HCT116 (cell line): ENCODE measurements around the gene TARS1.

Experiments
- CEBPB ChIP-seq: IDR thresholded peaks from 2 replicates; pipeline ENCODE4 v1.6.1; 2012; ENCODE audit warnings: low read depth
- EZH2 ChIP-seq: fragments of 200-600 bp; sonication (generic); IDR thresholded peaks from 2 replicates; pipeline ENCODE4 v1.6.1; 2017; ENCODE audit warnings: antibody characterized with exemption, mixed run types
- POLR2A ChIP-seq: IDR thresholded peaks from 2 replicates; pipeline ENCODE4 v1.7.0; 2011; ENCODE audit warnings: borderline replicate concordance; ENCODE audit not compliant: insufficient read depth, insufficient read length; ENCODE audit errors: extremely low read depth
- POLR2AphosphoS5 ChIP-seq: IDR thresholded peaks from 2 replicates; pipeline ENCODE4 v1.6.1; 2011; ENCODE audit warnings: mild to moderate bottlenecking, low read depth, low read length, moderate library complexity
- RAD21 ChIP-seq: IDR thresholded peaks from 2 replicates; pipeline ENCODE4 v1.6.1; 2012; ENCODE audit warnings: low read depth, mild to moderate bottlenecking
- SP1 ChIP-seq: IDR thresholded peaks from 2 replicates; pipeline ENCODE4 v1.6.1; 2012; ENCODE audit warnings: low read depth
- YY1 ChIP-seq: IDR thresholded peaks from 2 replicates; pipeline ENCODE4 v1.6.1; 2011; ENCODE audit warnings: low read length, low read depth, moderate library complexity, mild to moderate bottlenecking; ENCODE audit not compliant: insufficient replicate concordance; ENCODE audit errors: extremely low read depth
- ZNF274 ChIP-seq: fragments of 200-500 bp; sonication (Bioruptor generic); IDR thresholded peaks from 2 replicates; pipeline ENCODE4 v1.6.1; 2014; ENCODE audit warnings: mild to moderate bottlenecking, low read depth, low read length, inconsistent platforms
- TF ChIP-seq, protein P1 (sequence below): IDR thresholded peaks from 2 replicates; pipeline ENCODE4 v1.6.1; 2012
- TF ChIP-seq, protein P2 (sequence below), 3 experiments: fragments of 200-600 bp in 1 of 3; sonication (generic) in 1 of 3; IDR thresholded peaks in 2 of 3; conservative IDR thresholded peaks in 1 of 3; 2 replicates each; pipeline ENCODE4 v1.5.1; 2012 to 2017; ENCODE audit warnings: low read depth in 2 of 3, low read length in 2 of 3, antibody characterized with exemption in 1 of 3, borderline replicate concordance in 1 of 3, control low read depth in 1 of 3, mild to moderate bottlenecking in 1 of 3, mixed read lengths in 1 of 3, mixed run types in 1 of 3, moderate library complexity in 1 of 3; ENCODE audit not compliant: insufficient read depth in 1 of 3

DNA sequence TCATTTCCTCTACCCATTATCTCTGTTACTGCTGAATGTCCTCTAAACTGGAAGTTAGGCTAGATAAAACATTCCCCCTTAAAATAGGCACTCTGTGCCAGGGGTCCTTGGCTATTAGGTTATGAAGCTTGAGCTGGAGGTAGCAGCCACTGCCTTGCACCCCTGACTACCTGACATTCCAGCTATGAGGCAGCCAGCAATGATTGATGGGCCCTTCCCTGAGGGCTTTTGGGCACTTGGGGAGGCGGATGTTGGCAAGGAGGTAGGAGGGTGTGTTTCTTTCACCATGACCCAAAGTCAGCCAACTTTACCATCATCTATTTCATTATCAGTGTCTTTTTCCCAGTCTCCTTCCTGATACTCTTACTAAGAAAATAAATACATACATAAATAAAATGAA lies 17.1 kb downstream of the TARS1 start:
- TF ChIP-seq YY1 (no peak), POLR2AphosphoS5 (no peak), CEBPB (no peak), RAD21 (no peak), POLR2A (no peak), EZH2 (no peak), ZNF274 (no peak), SP1 (no peak)
- TF ChIP-seq, protein P1, sequence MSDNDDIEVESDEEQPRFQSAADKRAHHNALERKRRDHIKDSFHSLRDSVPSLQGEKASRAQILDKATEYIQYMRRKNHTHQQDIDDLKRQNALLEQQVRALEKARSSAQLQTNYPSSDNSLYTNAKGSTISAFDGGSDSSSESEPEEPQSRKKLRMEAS: no peak
- TF ChIP-seq, protein P2, sequence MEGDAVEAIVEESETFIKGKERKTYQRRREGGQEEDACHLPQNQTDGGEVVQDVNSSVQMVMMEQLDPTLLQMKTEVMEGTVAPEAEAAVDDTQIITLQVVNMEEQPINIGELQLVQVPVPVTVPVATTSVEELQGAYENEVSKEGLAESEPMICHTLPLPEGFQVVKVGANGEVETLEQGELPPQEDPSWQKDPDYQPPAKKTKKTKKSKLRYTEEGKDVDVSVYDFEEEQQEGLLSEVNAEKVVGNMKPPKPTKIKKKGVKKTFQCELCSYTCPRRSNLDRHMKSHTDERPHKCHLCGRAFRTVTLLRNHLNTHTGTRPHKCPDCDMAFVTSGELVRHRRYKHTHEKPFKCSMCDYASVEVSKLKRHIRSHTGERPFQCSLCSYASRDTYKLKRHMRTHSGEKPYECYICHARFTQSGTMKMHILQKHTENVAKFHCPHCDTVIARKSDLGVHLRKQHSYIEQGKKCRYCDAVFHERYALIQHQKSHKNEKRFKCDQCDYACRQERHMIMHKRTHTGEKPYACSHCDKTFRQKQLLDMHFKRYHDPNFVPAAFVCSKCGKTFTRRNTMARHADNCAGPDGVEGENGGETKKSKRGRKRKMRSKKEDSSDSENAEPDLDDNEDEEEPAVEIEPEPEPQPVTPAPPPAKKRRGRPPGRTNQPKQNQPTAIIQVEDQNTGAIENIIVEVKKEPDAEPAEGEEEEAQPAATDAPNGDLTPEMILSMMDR (IDR thresholded peaks at IDR 0.05 in 2 of 3, conservative IDR thresholded peaks at IDR 0.05 in 1 of 3; ENCODE audit: borderline replicate concordance in 1 of 3, insufficient read depth in 1 of 3, low read depth in 2 of 3, low read length in 2 of 3): no peak
